HG03432 (cell line): ENCODE results near the gene UBE2K.
"Not testable (repeated sequence)": the region's sequence is repeated elsewhere in the genome, so short reads cannot be mapped to it uniquely, and the experiment has no call there.

Experiments used
- ATAC-seq: cut with Tn5 transposase; IDR thresholded peaks from one replicate; pipeline ENCODE4 v1.9.1; 2021; ENCODE audit warnings: mild to moderate bottlenecking, moderate library complexity; ENCODE audit not compliant: unreplicated experiment

UBE2K gene

GRCh38 chr4:39721273-39721672 is 23.3 kb downstream of the UBE2K start:
- ATAC-seq = not testable (repeated sequence)

DNA sequence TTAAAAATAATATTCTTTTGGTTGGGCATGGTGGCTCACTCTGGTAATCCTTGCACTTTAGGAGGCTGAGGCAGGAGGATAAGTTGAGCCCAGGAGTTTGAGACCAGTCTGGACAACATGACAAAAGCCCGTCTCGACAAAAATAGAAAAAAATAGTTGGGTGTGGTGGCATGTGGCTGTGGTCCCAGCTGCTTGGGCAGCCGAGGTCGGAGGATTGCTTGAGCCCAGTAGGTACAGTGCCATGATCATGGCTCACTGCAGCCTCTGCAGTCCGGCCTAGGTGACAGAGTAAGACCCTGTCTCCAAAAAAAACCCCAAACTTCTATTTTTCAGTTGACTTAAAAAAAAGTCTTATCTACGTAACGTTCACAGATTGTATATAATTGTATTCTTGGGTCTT is 23.9 kb downstream of the UBE2K start:
- no peak for ATAC-seq

DNA sequence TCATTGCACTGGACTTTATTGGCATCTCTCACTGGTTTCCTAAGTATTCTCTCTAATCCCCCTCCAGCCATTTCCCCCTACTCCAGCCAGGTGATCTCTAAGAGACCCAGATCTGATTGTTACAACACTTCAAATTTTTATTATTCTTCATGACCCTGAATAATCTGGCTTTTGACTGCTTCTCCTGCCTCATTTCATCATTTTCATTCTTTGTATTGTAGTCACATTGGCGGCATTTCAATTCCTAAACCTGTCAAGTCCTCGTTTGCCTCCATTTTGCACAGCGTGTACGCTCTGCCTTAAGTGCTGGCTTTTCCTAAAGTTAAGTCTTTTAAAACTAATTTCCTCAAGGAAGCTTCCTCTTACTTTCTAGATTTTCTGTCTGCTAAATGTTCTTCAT is 31.6 kb downstream of the UBE2K start:
- ATAC-seq = no peak

DNA sequence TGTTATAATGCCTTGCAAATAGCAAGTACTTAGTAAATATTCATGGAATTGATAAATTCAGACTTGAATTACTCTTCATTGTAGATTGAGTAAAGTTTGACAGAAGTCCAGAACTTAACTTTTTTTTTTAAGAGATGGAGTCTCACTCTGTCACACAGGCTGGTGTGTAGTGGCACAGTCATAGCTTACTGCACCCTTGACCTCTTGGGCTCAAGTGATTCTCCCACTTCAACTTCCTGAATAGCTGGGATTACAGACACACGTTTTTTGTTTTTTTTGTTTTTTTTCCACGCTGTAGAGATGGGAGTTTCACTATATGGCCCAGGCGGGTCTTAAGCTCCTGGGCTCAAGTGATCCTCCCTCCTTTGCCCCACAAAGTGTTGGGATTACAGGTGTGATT is 32.1 kb downstream of the UBE2K start:
- ATAC-seq = no peak

- no peak for ATAC-seq
These were observed 34.0 kb downstream of the UBE2K start for GRCh38 chr4:39731908-39732307.

- ATAC-seq = no peak
These were observed 34.8 kb downstream of the UBE2K start for GRCh38 chr4:39732728-39733127.

DNA sequence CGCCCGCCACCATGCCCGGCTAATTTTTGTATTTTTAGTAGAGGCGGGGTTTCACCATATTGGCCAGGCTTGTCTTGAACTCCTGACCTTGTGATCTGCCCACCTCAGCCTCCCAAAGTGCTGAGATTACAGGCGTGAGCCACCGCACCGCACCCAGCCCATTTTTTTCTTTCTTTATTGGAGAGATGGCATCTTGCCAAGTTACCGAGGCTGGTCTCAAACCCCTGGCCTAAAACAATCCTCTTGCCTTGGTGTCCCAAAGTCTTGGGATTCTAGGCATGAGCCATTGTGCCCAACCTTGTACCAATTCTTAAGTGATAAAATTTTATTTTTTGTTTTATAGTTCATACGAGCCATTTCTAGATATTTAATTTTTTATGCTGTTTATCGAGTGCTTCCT is 41.7 kb downstream of the UBE2K start:
- ATAC-seq = not testable (repeated sequence)

DNA sequence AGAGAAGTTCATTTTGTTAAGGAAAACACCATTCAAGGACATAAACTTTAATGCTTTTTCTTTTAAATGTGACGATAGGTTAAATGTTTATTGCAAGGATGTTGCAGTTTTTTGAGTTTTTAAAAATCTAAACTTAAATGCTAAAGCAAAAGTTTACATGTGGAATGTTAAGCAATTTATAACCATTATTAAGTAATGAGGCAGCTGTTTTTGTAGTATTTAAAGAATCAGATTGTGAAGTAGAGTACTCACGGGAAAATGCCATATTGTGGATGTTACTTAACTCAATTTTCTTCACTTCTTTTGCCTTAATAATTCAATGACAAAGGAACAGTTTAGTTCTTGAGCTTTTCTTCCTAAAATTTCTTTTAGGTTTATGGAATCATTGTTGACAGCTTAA is 43.5 kb downstream of the UBE2K start:
- ATAC-seq = no peak

GRCh38 chr4:39745920-39746319 is 48.0 kb downstream of the UBE2K start:
- ATAC-seq = no peak

DNA sequence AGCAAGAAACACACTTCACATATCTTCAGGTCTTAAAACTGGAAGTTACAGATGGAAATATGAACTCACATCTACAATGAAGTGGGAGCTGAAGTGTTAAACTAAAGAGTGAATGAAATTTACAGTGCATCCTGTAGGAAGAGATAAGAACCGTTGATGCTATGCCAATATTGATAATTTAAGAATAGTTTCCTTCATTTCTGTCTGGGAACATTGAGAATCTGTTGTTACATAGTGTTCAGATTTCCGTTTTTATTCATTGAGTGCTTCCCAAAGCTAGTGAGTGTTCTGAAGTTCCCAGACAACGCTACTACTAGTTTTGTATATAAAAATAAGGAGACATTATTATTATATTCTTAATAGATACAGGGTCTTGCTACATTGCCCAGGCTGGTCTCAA is 52.3 kb downstream of the UBE2K start:
- no peak for ATAC-seq

GRCh38 chr4:39754309-39754708 is 56.4 kb downstream of the UBE2K start:
- no peak for ATAC-seq

DNA sequence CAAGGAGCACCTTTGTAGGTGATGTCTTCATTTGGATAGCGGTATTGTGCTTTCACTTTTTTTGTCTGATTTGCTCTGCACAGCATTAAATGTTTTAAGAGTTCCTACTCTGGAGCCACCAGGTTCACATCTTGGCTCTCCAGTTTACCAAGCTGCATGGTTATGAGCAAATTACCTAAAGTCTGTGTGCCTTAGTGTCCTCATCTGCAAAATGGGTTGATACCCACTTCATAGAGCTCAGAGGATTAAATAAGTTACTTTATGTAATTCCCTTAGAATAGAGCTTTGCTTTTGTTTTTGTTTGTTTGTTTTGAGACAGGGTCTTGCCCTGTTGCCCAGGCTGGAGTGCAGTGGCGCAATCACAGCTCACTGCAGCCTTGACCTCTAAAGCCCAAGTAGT is 58.2 kb downstream of the UBE2K start:
- ATAC-seq = no peak

DNA sequence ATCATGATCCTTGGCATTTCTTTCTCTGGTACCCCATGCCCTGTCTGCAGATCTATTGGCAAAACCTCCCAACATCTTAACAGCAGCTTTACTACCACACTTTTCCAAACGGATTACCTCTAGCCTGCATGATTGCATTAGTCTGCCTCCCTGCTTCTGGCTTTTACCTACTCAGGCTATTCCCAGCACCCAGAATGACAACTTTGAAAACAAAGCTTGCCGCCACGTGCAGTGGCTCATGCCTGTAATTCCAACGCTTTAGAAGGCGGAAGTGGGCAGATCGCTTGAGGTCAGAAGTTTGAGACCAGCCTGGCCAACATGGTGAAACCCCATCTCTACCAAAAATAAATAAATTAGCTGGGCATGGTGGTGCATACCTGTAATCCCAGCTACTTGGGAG is 60.2 kb downstream of the UBE2K start:
- no peak for ATAC-seq

- no peak for ATAC-seq
These were observed 61.6 kb downstream of the UBE2K start for GRCh38 chr4:39759569-39759968.

DNA sequence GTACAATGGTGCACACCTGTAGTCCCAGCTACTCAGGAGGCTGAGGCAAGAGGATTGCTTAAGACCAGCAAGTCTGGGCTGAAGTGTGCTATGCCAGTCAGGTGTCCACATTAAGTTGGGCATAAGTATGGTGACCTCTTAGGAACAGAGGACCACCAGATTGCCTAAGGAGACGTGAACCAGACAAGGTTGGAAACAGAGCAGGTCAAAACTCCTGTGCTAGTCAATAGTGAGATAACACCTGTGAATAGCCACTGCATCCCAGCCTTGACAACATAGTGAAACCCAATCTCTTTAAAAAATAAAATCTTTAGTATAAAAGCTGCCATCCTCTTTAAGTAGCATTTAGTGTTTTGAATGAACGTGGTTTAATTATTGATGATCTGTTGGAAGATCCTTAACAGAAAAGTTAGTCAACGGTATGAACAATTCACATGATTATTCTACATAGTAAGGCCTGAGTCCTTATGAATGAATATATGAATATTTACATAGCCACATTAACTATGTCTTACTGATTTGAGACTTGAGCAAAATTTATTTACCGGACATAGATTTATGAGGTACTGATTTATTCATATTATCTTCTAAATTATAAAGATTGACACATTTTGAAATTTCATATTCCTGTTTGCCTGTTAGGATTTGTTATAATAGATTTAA is 63.2 kb downstream of the UBE2K start:
- ATAC-seq = no peak

- ATAC-seq = peak; percentile 75
These were observed 66.0 kb downstream of the UBE2K start for GRCh38 chr4:39763714-39764572.

DNA sequence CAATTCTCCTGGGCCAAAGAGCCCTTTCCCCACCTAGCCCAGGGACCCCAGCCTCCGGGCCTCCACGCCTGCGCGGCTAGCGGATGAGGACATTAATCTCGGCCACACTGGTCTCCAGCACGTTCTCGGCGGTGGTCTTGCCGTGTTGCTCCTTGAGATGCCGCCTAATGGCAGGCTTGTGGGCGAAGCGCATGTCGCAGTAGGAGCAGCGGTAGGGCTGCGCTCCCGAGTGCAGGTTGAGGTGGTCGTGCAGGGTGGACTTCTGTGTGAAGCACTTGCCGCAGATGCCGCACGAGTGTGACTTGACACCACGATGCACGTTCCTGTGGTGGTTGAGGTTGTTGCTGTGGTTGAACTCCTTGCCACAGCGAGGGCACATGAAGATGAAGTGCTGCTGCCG is 72.1 kb downstream of the UBE2K start:
- no peak for ATAC-seq

DNA sequence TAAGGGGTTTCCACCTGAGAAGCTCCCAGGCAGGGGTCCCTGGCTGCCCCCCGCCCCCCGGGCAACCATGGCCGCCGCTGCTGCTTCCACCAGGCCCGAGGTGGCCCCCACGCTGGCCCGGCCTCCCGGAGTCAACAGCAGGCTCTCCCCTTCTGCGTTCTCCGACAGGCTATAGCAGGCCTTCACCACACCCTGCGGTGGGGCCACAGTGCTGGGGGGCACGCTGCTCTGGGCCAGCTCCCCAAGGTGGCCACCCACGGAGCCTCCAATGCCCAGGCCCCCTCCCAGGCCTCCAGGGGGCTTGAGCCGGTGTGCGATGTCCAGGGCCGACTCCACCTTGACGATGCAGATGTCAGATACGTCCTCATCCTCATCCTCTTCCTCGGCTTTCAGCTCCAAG is 72.5 kb downstream of the UBE2K start:
- ATAC-seq = no peak

GRCh38 chr4:39770969-39771724 is 73.2 kb downstream of the UBE2K start:
- no peak for ATAC-seq

DNA sequence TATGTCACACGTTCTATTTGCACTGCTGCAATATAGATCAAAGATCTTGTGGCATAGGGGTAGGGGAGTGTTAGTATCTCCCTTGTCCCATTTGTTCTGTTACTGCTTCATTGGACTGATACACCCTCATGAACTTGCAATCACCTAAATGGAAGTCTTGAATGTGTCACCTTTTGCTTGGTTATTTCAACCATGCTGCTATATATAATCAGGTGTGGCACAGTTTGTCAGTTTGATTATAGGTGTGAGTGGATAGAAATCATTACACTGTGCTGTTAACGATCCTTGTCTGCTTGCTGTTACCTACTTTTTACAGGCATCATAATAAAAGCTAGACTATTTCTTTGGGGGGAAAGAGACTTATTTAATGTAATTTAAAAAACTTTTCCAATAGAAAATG is 84.1 kb downstream of the UBE2K start:
- not testable (repeated sequence) for ATAC-seq

DNA sequence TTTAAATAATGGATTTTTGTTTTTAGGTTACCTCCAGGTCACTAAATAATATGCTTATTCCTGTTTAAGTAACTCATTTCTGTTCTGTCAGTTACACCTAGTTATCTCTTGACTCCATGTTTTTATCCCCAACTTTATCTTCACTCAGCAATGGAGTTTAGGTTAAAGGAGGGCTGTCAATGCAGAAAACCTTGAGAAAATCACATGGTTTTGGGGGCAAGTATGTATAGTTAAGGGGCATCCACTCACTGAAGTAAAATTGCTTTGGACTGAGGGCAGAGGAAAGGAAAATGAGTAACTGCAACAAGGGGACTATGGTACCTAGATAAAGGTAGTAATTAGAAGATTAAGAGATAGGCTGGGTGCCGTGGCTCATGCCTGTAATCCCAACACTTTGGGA is 87.1 kb downstream of the UBE2K start:
- no peak for ATAC-seq

DNA sequence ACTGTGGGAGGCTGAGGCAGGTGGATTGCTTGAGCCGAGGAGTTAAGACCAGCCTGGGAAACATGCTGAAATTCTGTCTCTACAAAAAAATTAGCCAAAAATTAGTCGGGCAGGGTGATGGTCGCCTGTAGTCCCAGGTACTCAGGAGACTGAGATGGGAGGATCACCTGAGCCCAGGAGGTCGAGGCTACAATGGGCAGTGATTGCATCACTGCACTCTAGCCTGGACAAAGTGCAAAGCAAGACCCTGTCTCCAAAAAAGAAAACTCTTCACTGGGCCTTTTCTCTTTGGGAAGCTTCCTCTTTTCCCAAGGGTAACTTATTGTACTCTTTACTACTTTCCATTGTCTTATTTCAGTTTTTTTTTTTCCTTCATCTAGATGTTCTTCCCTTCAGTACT is 88.9 kb downstream of the UBE2K start:
- ATAC-seq = no peak
